ENCODE data around the gene TRMT2A.

Gene TRMT2A

GRCh38 chr22:20089977-20090729 is 26.9 kb downstream of the TRMT2A start:
- Histone ChIP-seq H3K4me3 (ENCODE audit: low read length, poor library complexity, severe bottlenecking) (no peak overlapping the region), H3K79me2 (ENCODE audit: insufficient read depth, low read length) (peaks cover 55% of the 10 kb centered on the region), H3K9me3 (ENCODE audit: insufficient read depth, low read depth, low read length) (no peaks in the 10 kb centered on the region), H4K20me1 (ENCODE audit: insufficient read depth, low read length, poor library complexity, severe bottlenecking) (peaks cover 54% of the 10 kb centered on the region), H3K4me1 (ENCODE audit: insufficient read depth, low read length, poor library complexity, severe bottlenecking) (peaks cover 4% of the 10 kb centered on the region), H3K9ac (ENCODE audit: low read depth, low read length, poor library complexity, severe bottlenecking) (no peak overlapping the region), H3K27me3 (ENCODE audit: insufficient read depth, low read length, poor library complexity, severe bottlenecking) (no peaks in the 10 kb centered on the region), H3K9me2 (replicated peaks; ENCODE audit: low read depth, low read length) (no peaks in the 10 kb centered on the region), H3K36me3 (ENCODE audit: insufficient read depth, low read length) (peaks cover 95% of the 10 kb centered on the region), H3K4me2 (ENCODE audit: low read depth, low read length, poor library complexity, severe bottlenecking) (no peak overlapping the region), H2AFZ (ENCODE audit: low read length) (no peak overlapping the region), H3F3A (ENCODE audit: low read depth) (no peaks in the 10 kb centered on the region)
- no peak for TF ChIP-seq EZH2phosphoT487 (IDR thresholded peaks at IDR 0.05; ENCODE audit: borderline replicate concordance)
- TF ChIP-seq CTCF (conservative IDR thresholded peaks at IDR 0.05; ENCODE audit: low read length) = no peak

GRCh38 chr22:20089226-20089976 is 27.6 kb downstream of the TRMT2A start:
- Histone ChIP-seq H3K79me2 (ENCODE audit: insufficient read depth, low read length) (peaks cover 62% of the 10 kb centered on the region), H4K20me1 (ENCODE audit: insufficient read depth, low read length, poor library complexity, severe bottlenecking) (peaks cover 61% of the 10 kb centered on the region)

GRCh38 chr22:20088263-20088648 is 28.8 kb downstream of the TRMT2A start:
- H3K4me1 ChIP-seq (ENCODE audit: insufficient read depth, low read length, poor library complexity, severe bottlenecking) = peaks cover 22% of the 10 kb centered on the region
- no peaks in the 10 kb centered on the region for H3K9me3 ChIP-seq (ENCODE audit: insufficient read depth, low read depth, low read length)
- peaks cover 76% of the 10 kb centered on the region for H3K36me3 ChIP-seq (ENCODE audit: insufficient read depth, low read length)
- peaks cover 74% of the 10 kb centered on the region for H3K79me2 ChIP-seq (ENCODE audit: insufficient read depth, low read length)
- no peaks in the 10 kb centered on the region; the same call in 1 of the 2 replicates for H3F3A ChIP-seq (ENCODE audit: low read depth)
- no peaks in the 10 kb centered on the region for H3K9me2 ChIP-seq (replicated peaks; ENCODE audit: low read depth, low read length)
- TF ChIP-seq CTCF (conservative IDR thresholded peaks at IDR 0.05; ENCODE audit: low read length) (no peak), EZH2phosphoT487 (IDR thresholded peaks at IDR 0.05; ENCODE audit: borderline replicate concordance) (no peak)
- peaks cover 73% of the 10 kb centered on the region for H4K20me1 ChIP-seq (ENCODE audit: insufficient read depth, low read length, poor library complexity, severe bottlenecking)
- no peak overlapping the region for H3K4me2 ChIP-seq (ENCODE audit: low read depth, low read length, poor library complexity, severe bottlenecking)
- H3K4me3 ChIP-seq (ENCODE audit: low read length, poor library complexity, severe bottlenecking) = no peak overlapping the region
- no peak overlapping the region for H3K9ac ChIP-seq (ENCODE audit: low read depth, low read length, poor library complexity, severe bottlenecking)
- no peak overlapping the region for H2AFZ ChIP-seq (ENCODE audit: low read length)
- H3K27me3 ChIP-seq (ENCODE audit: insufficient read depth, low read length, poor library complexity, severe bottlenecking) = no peaks in the 10 kb centered on the region

More at GRCh38 chr22:20089226-20089976, 27.6 kb downstream of the TRMT2A start:
- Histone ChIP-seq H3K4me1 (ENCODE audit: insufficient read depth, low read length, poor library complexity, severe bottlenecking) (peaks cover 12% of the 10 kb centered on the region), H3K9ac (ENCODE audit: low read depth, low read length, poor library complexity, severe bottlenecking) (no peak overlapping the region), H3K4me2 (ENCODE audit: low read depth, low read length, poor library complexity, severe bottlenecking) (no peak overlapping the region), H2AFZ (ENCODE audit: low read length) (no peak overlapping the region), H3K9me3 (ENCODE audit: insufficient read depth, low read depth, low read length) (no peaks in the 10 kb centered on the region), H3K36me3 (ENCODE audit: insufficient read depth, low read length) (peaks cover 88% of the 10 kb centered on the region), H3F3A (ENCODE audit: low read depth) (no peaks in the 10 kb centered on the region), H3K27me3 (ENCODE audit: insufficient read depth, low read length, poor library complexity, severe bottlenecking) (no peaks in the 10 kb centered on the region), H3K4me3 (ENCODE audit: low read length, poor library complexity, severe bottlenecking) (no peak overlapping the region), H3K9me2 (replicated peaks; ENCODE audit: low read depth, low read length) (no peaks in the 10 kb centered on the region)
- TF ChIP-seq CTCF (conservative IDR thresholded peaks at IDR 0.05; ENCODE audit: low read length) = no peak
- TF ChIP-seq EZH2phosphoT487 (IDR thresholded peaks at IDR 0.05; ENCODE audit: borderline replicate concordance) = no peak

Data from Loucy (cell line).